ENCODE data around the gene ARHGAP8. TPM values are rescaled to one million over a fixed set of nuclear protein-coding genes. Genes with fewer than 3 reads are reported as not detected.

The ARHGAP8 gene
- total RNA-seq, 2 experiments from 2014 or later, result 1.1 TPM

DNA sequence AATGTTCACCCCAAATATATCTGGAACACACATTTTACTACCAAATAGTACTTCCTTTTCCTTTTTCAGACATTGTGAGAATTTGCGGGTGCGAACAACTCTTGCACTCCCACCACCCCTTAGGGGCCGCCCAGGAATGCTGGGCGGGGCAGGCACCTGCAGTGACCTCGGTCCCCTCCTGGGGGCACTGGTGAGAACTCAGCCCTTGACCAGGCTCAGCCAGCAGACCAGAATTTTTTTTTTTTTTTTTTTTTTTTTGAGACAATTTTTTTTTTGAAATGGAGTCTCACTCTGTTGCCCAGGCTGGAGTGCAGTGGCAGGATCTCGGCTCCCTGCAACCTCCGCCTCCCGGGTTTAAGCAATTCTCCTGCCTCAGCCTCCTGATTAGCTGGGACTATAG, 75.8 kb downstream of the ARHGAP8 start:
- no peak overlapping the region for H3K4me3 Mint-ChIP-seq
- H3K9me3 Mint-ChIP-seq (ENCODE audit: low read depth), result no peaks in the 10 kb centered on the region
- CTCF ChIA-PET, result no interaction called here
- no peaks in the 10 kb centered on the region for H3K4me1 Mint-ChIP-seq
- H3K36me3 Mint-ChIP-seq, result no peaks in the 10 kb centered on the region
- no peak overlapping the region for H3K27ac Mint-ChIP-seq
- no peak for DNase-seq
- no peak for ATAC-seq
- peaks cover 5% of the 10 kb centered on the region for H3K27me3 Mint-ChIP-seq

GRCh38 chr22:44831885-44832284, 79.5 kb downstream of the ARHGAP8 start:
- CTCF ChIA-PET, result interaction anchor here (0.7 kb wide), 1 partner anchor 12 kb away, joined by 3 read pairs; no protein-coding TSS in a partner anchor
- H3K27ac Mint-ChIP-seq, result no peak overlapping the region
- no peak for ATAC-seq

DNA sequence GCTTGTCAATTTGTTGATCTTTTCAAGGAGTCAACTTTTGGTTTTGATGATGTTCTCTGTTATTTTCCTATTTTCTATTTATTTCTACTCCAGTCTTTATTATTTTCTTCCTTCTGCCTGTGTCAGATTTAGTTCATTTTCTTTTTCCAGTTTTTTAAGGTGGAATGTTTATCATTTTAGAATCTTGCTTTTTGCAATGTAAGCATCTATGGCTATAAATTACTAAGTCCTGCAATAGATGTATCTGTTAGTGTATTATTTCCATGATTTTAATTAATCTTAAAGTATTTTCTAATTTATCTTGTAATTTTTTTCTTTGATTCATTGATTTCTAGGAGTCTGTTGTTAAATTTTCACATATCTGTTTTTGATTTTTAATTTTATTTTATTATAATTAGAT, 81.7 kb downstream of the ARHGAP8 start:
- Mint-ChIP-seq H3K4me3 (no peak overlapping the region), H3K27me3 (peaks cover 21% of the 10 kb centered on the region), H3K9me3 (ENCODE audit: low read depth) (peaks cover 6% of the 10 kb centered on the region), H3K36me3 (no peaks in the 10 kb centered on the region), H3K4me1 (no peaks in the 10 kb centered on the region), H3K27ac (no peak overlapping the region)
- DNase-seq, result no peak
- no peak for ATAC-seq
- CTCF ChIA-PET, result no interaction called here

More at GRCh38 chr22:44831885-44832284, 79.5 kb downstream of the ARHGAP8 start:
- H3K36me3 Mint-ChIP-seq, result no peaks in the 10 kb centered on the region
- no peak overlapping the region for H3K4me3 Mint-ChIP-seq
- peaks cover 6% of the 10 kb centered on the region for H3K9me3 Mint-ChIP-seq (ENCODE audit: low read depth)
- peaks cover 23% of the 10 kb centered on the region for H3K27me3 Mint-ChIP-seq
- no peak for DNase-seq
- no peaks in the 10 kb centered on the region for H3K4me1 Mint-ChIP-seq

DNA sequence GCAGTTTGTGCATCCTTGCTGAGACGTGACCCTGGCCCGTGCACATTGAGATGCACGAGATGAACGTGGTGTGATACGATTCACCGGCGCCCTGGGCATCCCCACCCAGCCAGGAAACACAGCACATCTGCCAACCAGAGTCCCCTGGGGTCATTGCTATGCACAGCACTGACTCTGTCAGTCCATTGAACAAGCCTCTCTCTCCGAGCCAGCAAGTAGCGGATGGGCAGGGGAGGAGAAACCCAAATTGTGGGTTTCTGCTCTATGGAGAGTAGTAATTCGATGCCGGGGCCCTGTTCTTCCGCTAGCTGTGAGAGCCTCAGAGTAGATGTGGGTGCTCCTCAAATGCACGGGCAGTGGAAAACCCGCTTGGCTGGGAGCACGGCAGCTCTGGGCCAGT, 85.1 kb downstream of the ARHGAP8 start:
- peaks cover 21% of the 10 kb centered on the region for H3K27me3 Mint-ChIP-seq
- no peaks in the 10 kb centered on the region for H3K4me1 Mint-ChIP-seq
- H3K9me3 Mint-ChIP-seq (ENCODE audit: low read depth), result peaks cover 6% of the 10 kb centered on the region
- CTCF ChIA-PET, result no interaction called here
- DNase-seq (no peak), ATAC-seq (no peak)
- H3K36me3 Mint-ChIP-seq, result no peaks in the 10 kb centered on the region
- no peak overlapping the region for H3K27ac Mint-ChIP-seq
- no peak overlapping the region for H3K4me3 Mint-ChIP-seq

DNA sequence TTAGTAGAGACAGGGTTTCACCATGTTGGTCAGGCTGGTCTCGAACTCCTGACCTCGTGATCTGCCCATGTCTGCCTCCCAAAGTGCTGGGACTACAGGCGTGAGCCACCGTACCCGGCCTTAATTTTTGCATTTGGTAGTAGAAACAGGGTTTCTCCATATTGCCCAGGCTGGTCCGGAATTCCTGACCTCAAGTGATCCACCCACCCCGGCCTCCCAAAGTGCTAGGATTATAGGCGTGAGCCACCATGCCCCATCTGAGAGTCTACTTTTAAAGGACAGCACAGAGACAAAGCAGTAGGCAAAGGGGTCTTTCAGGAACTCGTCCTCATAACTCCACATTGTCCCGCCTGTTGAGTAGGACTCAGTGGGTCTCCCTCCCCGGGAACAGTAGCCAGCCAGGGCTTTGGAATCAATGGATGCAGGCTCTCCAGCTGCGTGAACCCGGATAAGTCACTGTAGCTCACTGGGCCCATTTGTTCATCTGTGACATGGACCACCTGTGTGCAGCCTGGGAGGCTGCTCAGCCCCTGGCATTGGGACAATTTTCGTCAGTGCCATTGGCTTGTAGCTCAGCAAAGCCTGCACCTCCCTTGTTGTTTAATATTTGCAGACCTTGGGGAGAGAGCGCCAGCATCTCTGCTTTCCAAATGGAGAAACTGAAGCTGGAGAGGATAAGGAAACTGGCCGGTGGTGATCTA, 86.1 kb downstream of the ARHGAP8 start:
- Mint-ChIP-seq H3K36me3 (no peaks in the 10 kb centered on the region), H3K4me1 (no peaks in the 10 kb centered on the region), H3K4me3 (no peak overlapping the region), H3K9me3 (ENCODE audit: low read depth) (peaks cover 6% of the 10 kb centered on the region), H3K27me3 (peaks cover 16% of the 10 kb centered on the region), H3K27ac (no peak overlapping the region)
- ATAC-seq (no peak), DNase-seq (no peak)
- CTCF ChIA-PET, result no interaction called here

- ATAC-seq, result no peak
- Mint-ChIP-seq H3K27ac (no peak overlapping the region), H3K9me3 (ENCODE audit: low read depth) (peaks cover 6% of the 10 kb centered on the region), H3K36me3 (no peaks in the 10 kb centered on the region), H3K27me3 (peaks cover 10% of the 10 kb centered on the region), H3K4me1 (no peaks in the 10 kb centered on the region), H3K4me3 (no peak overlapping the region)
- CTCF ChIA-PET, result no interaction called here
- no peak for DNase-seq
Measured at GRCh38 chr22:44839061-44839460, 86.7 kb downstream of the ARHGAP8 start.

GRCh38 chr22:44839721-44840120, 87.3 kb downstream of the ARHGAP8 start:
- peaks cover under 1% of the 10 kb centered on the region for H3K9me3 Mint-ChIP-seq (ENCODE audit: low read depth)

DNA sequence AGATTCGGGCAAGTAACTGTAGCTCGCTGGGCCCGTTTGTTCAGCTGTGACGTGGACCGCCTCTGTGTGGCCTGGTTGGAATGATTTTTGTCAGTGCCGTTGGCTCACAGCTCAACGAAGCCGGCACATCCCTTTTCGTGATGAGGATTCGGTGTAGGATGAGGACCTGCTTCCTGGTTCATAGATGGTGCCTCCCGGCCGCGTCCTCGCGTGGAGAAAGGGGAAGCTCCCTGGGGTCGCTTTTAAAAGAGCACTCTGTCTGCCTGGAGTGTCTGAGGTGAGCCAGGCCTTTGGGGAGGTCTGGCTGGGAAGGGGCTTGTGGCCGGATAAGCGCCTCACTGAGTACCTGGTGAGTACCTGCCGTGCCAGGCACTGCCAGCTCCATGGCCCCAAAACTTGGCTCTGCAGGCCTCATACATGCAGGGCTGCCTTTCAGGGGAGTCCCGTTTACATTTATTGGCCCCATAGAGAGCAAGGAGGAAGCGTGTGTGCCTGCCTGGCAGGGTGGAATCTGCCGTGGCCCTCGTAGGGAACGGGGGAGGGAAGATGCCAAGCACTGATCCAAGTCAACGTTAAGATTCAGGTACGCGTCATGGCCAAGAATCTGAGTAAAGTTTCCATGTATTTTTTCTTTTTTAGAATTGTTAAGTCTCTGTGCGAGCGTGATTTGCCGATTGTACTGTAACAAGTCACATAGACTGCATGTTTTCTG, 88.4 kb downstream of the ARHGAP8 start:
- H3K36me3 Mint-ChIP-seq, result no peaks in the 10 kb centered on the region
- CTCF ChIA-PET, result no interaction called here
- H3K4me3 Mint-ChIP-seq, result no peak overlapping the region

More at GRCh38 chr22:44839721-44840120, 87.3 kb downstream of the ARHGAP8 start:
- DNase-seq, result no peak
- CTCF ChIA-PET, result no interaction called here
- Mint-ChIP-seq H3K36me3 (no peaks in the 10 kb centered on the region), H3K4me1 (no peaks in the 10 kb centered on the region), H3K27ac (no peak overlapping the region), H3K27me3 (peaks cover 6% of the 10 kb centered on the region), H3K4me3 (no peak overlapping the region)
- no peak for ATAC-seq

GRCh38 chr22:44842417-44842816, 90.0 kb downstream of the ARHGAP8 start:
- CTCF ChIA-PET, result interaction anchor here (1.3 kb wide), 1 partner anchor 19 kb away, joined by 3 read pairs; no protein-coding TSS in a partner anchor
- no peaks in the 10 kb centered on the region for H3K4me1 Mint-ChIP-seq
- no peak overlapping the region for H3K27ac Mint-ChIP-seq
- ATAC-seq, result no peak
- H3K36me3 Mint-ChIP-seq, result no peaks in the 10 kb centered on the region
- no peak for DNase-seq
- no peak overlapping the region for H3K4me3 Mint-ChIP-seq
- peaks cover 2% of the 10 kb centered on the region for H3K27me3 Mint-ChIP-seq
- H3K9me3 Mint-ChIP-seq (ENCODE audit: low read depth), result no peaks in the 10 kb centered on the region

More for the DNA sequence above, 88.4 kb downstream of the ARHGAP8 start:
- Mint-ChIP-seq H3K4me1 (no peaks in the 10 kb centered on the region), H3K9me3 (ENCODE audit: low read depth) (no peaks in the 10 kb centered on the region), H3K27me3 (peaks cover 3% of the 10 kb centered on the region), H3K27ac (no peak overlapping the region)
- no peak for DNase-seq
- ATAC-seq, result no peak

GRCh38 chr22:44845191-44845590, 92.8 kb downstream of the ARHGAP8 start:
- ATAC-seq, result no peak
- peaks cover 2% of the 10 kb centered on the region for H3K27me3 Mint-ChIP-seq

GRCh38 chr22:44845796-44846720, 93.7 kb downstream of the ARHGAP8 start:
- no peak for DNase-seq
- Mint-ChIP-seq H3K4me3 (no peak overlapping the region), H3K27ac (no peak overlapping the region), H3K9me3 (ENCODE audit: low read depth) (no peaks in the 10 kb centered on the region), H3K36me3 (no peaks in the 10 kb centered on the region), H3K4me1 (no peaks in the 10 kb centered on the region), H3K27me3 (peaks cover 2% of the 10 kb centered on the region)
- CTCF ChIA-PET, result no interaction called here
- ATAC-seq, result no peak

More at GRCh38 chr22:44845191-44845590, 92.8 kb downstream of the ARHGAP8 start:
- no peaks in the 10 kb centered on the region for H3K9me3 Mint-ChIP-seq (ENCODE audit: low read depth)
- H3K4me1 Mint-ChIP-seq, result no peaks in the 10 kb centered on the region
- H3K36me3 Mint-ChIP-seq, result no peaks in the 10 kb centered on the region
- no peak overlapping the region for H3K4me3 Mint-ChIP-seq
- CTCF ChIA-PET, result no interaction called here
- no peak for DNase-seq
- no peak overlapping the region for H3K27ac Mint-ChIP-seq

DNA sequence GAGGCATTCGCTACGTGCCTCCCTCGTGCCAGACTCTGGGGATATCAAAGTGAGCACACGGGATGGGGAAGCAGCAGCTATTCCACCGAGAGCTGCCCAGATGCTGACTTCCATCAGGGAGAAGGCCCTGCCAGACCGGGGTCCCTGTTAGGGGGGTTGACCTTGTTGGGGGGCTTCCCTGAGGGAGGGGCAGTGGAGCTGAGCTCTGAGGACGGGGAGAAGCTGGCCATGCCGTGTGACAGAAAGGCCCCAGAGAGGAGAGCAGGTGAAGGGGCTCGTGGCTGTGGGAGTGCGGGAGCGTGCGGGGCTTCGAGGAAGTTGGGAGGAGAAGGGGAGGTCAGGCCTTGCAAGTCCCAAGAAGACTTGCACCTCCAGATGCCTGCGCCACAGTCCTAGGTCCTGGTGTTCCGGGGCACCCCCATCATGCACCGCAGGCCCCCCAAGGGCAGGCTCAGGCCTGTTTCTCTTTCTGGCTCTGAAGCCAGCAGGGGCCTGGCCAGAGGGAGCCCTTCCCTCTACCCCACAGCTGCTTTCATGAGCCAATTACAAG, 94.4 kb downstream of the ARHGAP8 start:
- Mint-ChIP-seq H3K27me3 (peaks cover 2% of the 10 kb centered on the region), H3K27ac (no peak overlapping the region), H3K4me1 (no peaks in the 10 kb centered on the region), H3K9me3 (ENCODE audit: low read depth) (no peaks in the 10 kb centered on the region), H3K36me3 (no peaks in the 10 kb centered on the region), H3K4me3 (no peak overlapping the region)
- CTCF ChIA-PET, result no interaction called here
- ATAC-seq (no peak), DNase-seq (no peak)

DNA sequence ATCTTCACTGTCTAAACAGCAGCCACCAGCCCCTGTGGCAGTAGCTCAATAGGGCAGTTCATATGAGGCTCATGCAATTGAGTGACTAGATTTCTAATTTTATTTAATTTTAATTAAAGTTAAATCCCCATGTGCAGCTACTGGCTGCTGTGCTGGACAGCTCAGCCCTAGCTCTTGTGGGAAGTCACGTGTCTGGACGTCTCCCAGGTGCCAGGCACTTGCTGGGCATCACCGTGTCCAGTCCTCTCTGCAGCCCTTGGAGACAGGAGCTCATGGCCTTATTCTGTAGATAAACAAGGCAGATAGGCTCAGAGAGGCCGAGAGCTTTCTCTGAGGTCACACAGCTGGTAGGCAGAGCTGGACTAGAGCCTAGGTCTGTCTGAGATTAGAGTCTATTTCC, 95.0 kb downstream of the ARHGAP8 start:
- Mint-ChIP-seq H3K27ac (no peak overlapping the region), H3K4me1 (no peaks in the 10 kb centered on the region), H3K36me3 (no peaks in the 10 kb centered on the region), H3K9me3 (ENCODE audit: low read depth) (no peaks in the 10 kb centered on the region), H3K4me3 (no peak overlapping the region), H3K27me3 (peaks cover 2% of the 10 kb centered on the region)
- CTCF ChIA-PET, result no interaction called here
- DNase-seq (no peak), ATAC-seq (no peak)
